Caco-2 (cell line): Measurements from ENCODE around the gene DPEP2. TPM values are rescaled to one million over a fixed set of nuclear protein-coding genes. Genes with fewer than 3 reads are reported as not detected.

Source experiments
- BruUV-seq: library from RNA; stranded (reverse); fragments of 400-500 nt; replicated peaks from 2 replicates; lab custom pipeline; 2021; lab: Mats Ljungman, UMichigan
- CTCF ChIA-PET: fragments of 300-600 bp; sonication (Branson Sonifier 250); formaldehyde crosslinking; loops from one replicate; lab custom pipeline; 2022; ENCODE audit warnings: antibody characterized with exemption; lab: Charles Lee
- POLR2A ChIA-PET: fragments of 300-600 bp; sonication (Branson Sonifier 250); formaldehyde crosslinking; loops from one replicate; lab custom pipeline; 2022; ENCODE audit warnings: antibody characterized with exemption; lab: Charles Lee
- DNase-seq, 2 experiments: peaks; one replicate each; pipeline versions ENCODE4 v3.0.0 to v3.0.0-alpha.2; 2020 to 2022
- H3K27me3 ChIP-seq: replicated peaks from 2 replicates; pipeline ENCODE4 v1.6.0; 2011; ENCODE audit warnings: low read length; ENCODE audit not compliant: control insufficient read depth, insufficient read depth
- H3K36me3 ChIP-seq: 2 replicates; pipeline ENCODE4 v1.5.1; 2011; ENCODE audit warnings: low read length; ENCODE audit not compliant: control insufficient read depth, insufficient read depth
- H3K4me1 ChIP-seq: fragments of 250-450 bp; sonication (Bioruptor Pico); 2 replicates; pipeline ENCODE4 v1.5.1; 2020; ENCODE audit warnings: mild to moderate bottlenecking
- H3K4me3 ChIP-seq: 2 replicates; pipeline ENCODE4 v1.5.1; 2011; ENCODE audit warnings: low read depth, mild to moderate bottlenecking, control low read depth, low read length
- H3K9me3 ChIP-seq: fragments of 250-450 bp; sonication (Bioruptor Pico); 2 replicates; pipeline ENCODE4 v1.5.1; 2020; ENCODE audit warnings: mild to moderate bottlenecking, moderate library complexity
- H3K27ac Mint-ChIP-seq: one replicate; pipeline ENCODE4 v1.8.0; 2022; ENCODE audit warnings: mixed read lengths; ENCODE audit not compliant: unreplicated experiment
- H3K27me3 Mint-ChIP-seq: one replicate; pipeline ENCODE4 v1.8.0; 2022; ENCODE audit warnings: mixed read lengths; ENCODE audit not compliant: insufficient read depth, unreplicated experiment
- H3K36me3 Mint-ChIP-seq: one replicate; pipeline ENCODE4 v1.8.0; 2022; ENCODE audit warnings: mild to moderate bottlenecking, mixed read lengths; ENCODE audit not compliant: insufficient read depth, unreplicated experiment
- H3K4me1 Mint-ChIP-seq: one replicate; pipeline ENCODE4 v1.8.0; 2022; ENCODE audit warnings: low read depth, mixed read lengths; ENCODE audit not compliant: unreplicated experiment
- H3K4me3 Mint-ChIP-seq: one replicate; pipeline ENCODE4 v1.8.0; 2022; ENCODE audit warnings: mild to moderate bottlenecking, moderate library complexity, mixed read lengths; ENCODE audit not compliant: unreplicated experiment
- H3K9me3 Mint-ChIP-seq: one replicate; pipeline ENCODE4 v1.8.0; 2022; ENCODE audit warnings: mixed read lengths; ENCODE audit not compliant: unreplicated experiment
- CTCF ChIP-seq, 2 experiments: fragments of 200-600 bp in 1 of 2; IDR thresholded peaks; 1 replicate in 1 of 2; 2 replicates in 1 of 2; pipeline versions ENCODE4 v1.5.1 to v1.8.0; 2011 to 2022; ENCODE audit warnings: antibody characterized with exemption in 1 of 2, control low read depth in 1 of 2, inconsistent platforms in 1 of 2, low read depth in 1 of 2, low read length in 1 of 2, mild to moderate bottlenecking in 1 of 2, moderate library complexity in 1 of 2; ENCODE audit not compliant: insufficient read depth in 1 of 2, severe bottlenecking in 1 of 2, unreplicated experiment in 1 of 2
- intact Hi-C: fragments of 100-400 bp; cut with micrococcal nuclease; formaldehyde crosslinking; loops from one replicate; pipeline ENCODE4 v1.10.0; 2022; ENCODE audit not compliant: unreplicated experiment
- total RNA-seq: library from RNA; stranded (reverse); gene quantifications from 2 replicates; pipeline ENCODE4 v1.2.3, GENCODE V29; 2022

Gene DPEP2
- total RNA-seq, 1 experiment from 2014 or later = not detected

DNA sequence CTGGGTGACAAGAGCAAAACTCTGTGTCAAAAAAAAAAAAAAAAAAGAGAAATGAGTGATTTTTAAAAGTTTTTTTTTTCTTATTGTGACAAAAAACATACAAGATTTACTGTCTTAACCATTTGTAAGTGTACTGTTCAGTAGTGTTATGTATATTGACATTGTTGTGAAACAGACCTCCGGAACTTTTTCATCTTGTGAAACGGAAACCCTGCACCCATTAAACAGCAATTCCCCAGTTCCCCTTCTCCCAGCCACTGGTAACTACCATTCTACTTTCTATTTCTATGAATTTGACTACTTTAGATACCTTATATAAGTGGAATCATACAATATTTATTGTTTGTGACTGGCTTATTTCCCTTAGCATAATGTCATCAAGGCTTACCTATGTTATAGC lies 42.5 kb upstream of the DPEP2 start:
- Mint-ChIP-seq H3K4me3 (no peak overlapping the region), H3K36me3 (peaks cover 25% of the 10 kb centered on the region), H3K27me3 (no peaks in the 10 kb centered on the region), H3K9me3 (no peaks in the 10 kb centered on the region), H3K4me1 (no peaks in the 10 kb centered on the region), H3K27ac (no peak overlapping the region)
- Histone ChIP-seq H3K27me3 (no peaks in the 10 kb centered on the region), H3K36me3 (peaks cover 2% of the 10 kb centered on the region), H3K9me3 (no peaks in the 10 kb centered on the region), H3K4me3 (no peak overlapping the region), H3K4me1 (no peaks in the 10 kb centered on the region)
- no peak for DNase-seq
- POLR2A ChIA-PET = no interaction called here
- TF ChIP-seq CTCF (IDR thresholded peaks at IDR 0.05; ENCODE audit: insufficient read depth in 1 of 2, low read depth in 1 of 2, low read length in 1 of 2, severe bottlenecking in 1 of 2, unreplicated experiment in 1 of 2) = no peak
- CTCF ChIA-PET = interaction anchor here (1.2 kb wide), 1 partner anchor 9 kb away, joined by 5 read pairs; no protein-coding TSS in a partner anchor
- no TSS peak for BruUV-seq
- intact Hi-C loops = loop anchor here (2.0 kb wide), 1 partner anchor 23 kb away; no protein-coding TSS in a partner anchor

GRCh38 chr16:68040506-68041288 lies 41.4 kb upstream of the DPEP2 start:
- ChIA-PET POLR2A (interaction anchor here (0.5 to 0.6 kb wide), 3 partner anchors 64 to 233 kb away, joined by 3 read pairs; no protein-coding TSS in a partner anchor), CTCF (interaction anchor here (0.6 to 1.5 kb wide), 22 partner anchors 10 to 494 kb away, joined by 3 to 10 read pairs (median 5); partner anchors contain the start of genes DDX28, DPEP2, DUS2 and PSKH1)
- Mint-ChIP-seq H3K4me1 (no peaks in the 10 kb centered on the region), H3K27me3 (no peaks in the 10 kb centered on the region), H3K27ac (no peak overlapping the region), H3K36me3 (peaks cover 28% of the 10 kb centered on the region), H3K4me3 (no peak overlapping the region), H3K9me3 (no peaks in the 10 kb centered on the region)
- Histone ChIP-seq H3K4me1 (no peaks in the 10 kb centered on the region), H3K36me3 (peaks cover 2% of the 10 kb centered on the region), H3K9me3 (no peaks in the 10 kb centered on the region), H3K4me3 (no peak overlapping the region), H3K27me3 (no peaks in the 10 kb centered on the region)
- intact Hi-C loops = loop anchor here (1.0 to 2.0 kb wide), 3 partner anchors 24 to 224 kb away; no protein-coding TSS in a partner anchor
- DNase-seq = peak; percentile 86 to 92
- peak; percentile 92 to 95 for TF ChIP-seq CTCF (IDR thresholded peaks at IDR 0.05; ENCODE audit: insufficient read depth in 1 of 2, low read depth in 1 of 2, low read length in 1 of 2, severe bottlenecking in 1 of 2, unreplicated experiment in 1 of 2)
- no TSS peak for BruUV-seq

GRCh38 chr16:68037841-68038597 lies 38.7 kb upstream of the DPEP2 start:
- H3K27me3 Mint-ChIP-seq = no peaks in the 10 kb centered on the region
- no peak overlapping the region for H3K4me3 Mint-ChIP-seq
- no peaks in the 10 kb centered on the region for H3K27me3 ChIP-seq
- no peak for TF ChIP-seq CTCF (IDR thresholded peaks at IDR 0.05; ENCODE audit: insufficient read depth in 1 of 2, low read depth in 1 of 2, low read length in 1 of 2, severe bottlenecking in 1 of 2, unreplicated experiment in 1 of 2)
- H3K4me3 ChIP-seq = no peak overlapping the region
- ChIA-PET CTCF (interaction anchor here (0.7 to 0.9 kb wide), 2 partner anchors 155 to 224 kb away, joined by 3 to 4 read pairs; no protein-coding TSS in a partner anchor), POLR2A (no interaction called here)
- H3K9me3 Mint-ChIP-seq = no peaks in the 10 kb centered on the region
- BruUV-seq = no TSS peak
- no peaks in the 10 kb centered on the region for H3K4me1 Mint-ChIP-seq
- intact Hi-C loops = no loop called here
- DNase-seq = no peak
- H3K27ac Mint-ChIP-seq = no peak overlapping the region
- H3K36me3 Mint-ChIP-seq = peaks cover 28% of the 10 kb centered on the region
- H3K4me1 ChIP-seq = no peaks in the 10 kb centered on the region
- H3K9me3 ChIP-seq = no peaks in the 10 kb centered on the region
- H3K36me3 ChIP-seq = peaks cover 2% of the 10 kb centered on the region
